ENCODE results near the gene PSORS1C1. TPM values are rescaled to one million over a fixed set of nuclear protein-coding genes. Genes with fewer than 3 reads are reported as not detected.

PSORS1C1 gene
- total RNA-seq, 3 donors from 2014 or later: 2.4 to 11.1 (median 4.6) TPM

GRCh38 chr6:31140643-31141042 lies 26.0 kb downstream of the PSORS1C1 start:
- no peak for ATAC-seq
- intact Hi-C loops (cut with DNase I, micrococcal nuclease): no loop called here
- no peak for DNase-seq

GRCh38 chr6:31142361-31142761 lies 27.8 kb downstream of the PSORS1C1 start:
- no peak for ATAC-seq
- Histone ChIP-seq H3K4me1 (ENCODE audit: low read depth) (peaks cover 29% of the 10 kb centered on the region), H3K36me3 (ENCODE audit: low read depth) (no peaks in the 10 kb centered on the region), H3K9me3 (no peaks in the 10 kb centered on the region), H3K4me3 (no peak overlapping the region)
- no peak for TF ChIP-seq CTCF (IDR thresholded peaks at IDR 0.05)
- no peak for DNase-seq
- intact Hi-C loops (cut with DNase I, micrococcal nuclease): no loop called here

More at GRCh38 chr6:31140643-31141042, 26.0 kb downstream of the PSORS1C1 start:
- Histone ChIP-seq H3K36me3 (ENCODE audit: low read depth) (no peaks in the 10 kb centered on the region), H3K4me3 (no peak overlapping the region), H3K4me1 (ENCODE audit: low read depth) (peaks cover 28% of the 10 kb centered on the region), H3K9me3 (no peaks in the 10 kb centered on the region)
- TF ChIP-seq CTCF (IDR thresholded peaks at IDR 0.05): no peak

- Histone ChIP-seq H3K4me1 (ENCODE audit: low read depth) (peaks cover 23% of the 10 kb centered on the region), H3K9me3 (no peaks in the 10 kb centered on the region), H3K36me3 (ENCODE audit: low read depth) (no peaks in the 10 kb centered on the region), H3K4me3 (no peak overlapping the region)
- intact Hi-C loops (cut with DNase I, micrococcal nuclease): no loop called here
- ATAC-seq: no peak
- no peak for DNase-seq
- TF ChIP-seq CTCF (IDR thresholded peaks at IDR 0.05): no peak
Measured at GRCh38 chr6:31143148-31143547, 28.5 kb downstream of the PSORS1C1 start.

GRCh38 chr6:31144296-31144969 lies 29.8 kb downstream of the PSORS1C1 start:
- ATAC-seq (peak; percentile 90), DNase-seq (peak; percentile 78 to 80 (median 79))
- Histone ChIP-seq H3K4me3 (no peak overlapping the region), H3K4me1 (ENCODE audit: low read depth) (peaks cover 23% of the 10 kb centered on the region), H3K36me3 (ENCODE audit: low read depth) (no peaks in the 10 kb centered on the region), H3K9me3 (no peaks in the 10 kb centered on the region)
- intact Hi-C loops (cut with DNase I, micrococcal nuclease): no loop called here
- no peak for TF ChIP-seq CTCF (IDR thresholded peaks at IDR 0.05)

GRCh38 chr6:31144970-31145340 lies 30.4 kb downstream of the PSORS1C1 start:
- intact Hi-C loops (cut with DNase I, micrococcal nuclease): no loop called here
- peak; percentile 86 for ATAC-seq
- DNase-seq: peak; percentile 70 to 84 (median 82)
- no peaks in the 10 kb centered on the region for H3K9me3 ChIP-seq
- TF ChIP-seq CTCF (IDR thresholded peaks at IDR 0.05): no peak
- H3K36me3 ChIP-seq (ENCODE audit: low read depth): no peaks in the 10 kb centered on the region
- no peak overlapping the region for H3K4me3 ChIP-seq
- H3K4me1 ChIP-seq (ENCODE audit: low read depth): peaks cover 23% of the 10 kb centered on the region
